NT2/D1 (cell line): ENCODE measurements around the gene KTN1.

Experiments
- SUZ12 ChIP-seq: IDR thresholded peaks from 2 replicates; pipeline ENCODE4 v1.6.1; 2011; ENCODE audit not compliant: insufficient read length, insufficient read depth; ENCODE audit errors: extremely low read depth
- YY1 ChIP-seq: IDR thresholded peaks from 2 replicates; pipeline ENCODE4 v1.6.1; 2011; ENCODE audit not compliant: insufficient read length, insufficient read depth
- ZNF274 ChIP-seq: IDR thresholded peaks from 2 replicates; pipeline ENCODE4 v1.6.1; 2011; ENCODE audit warnings: mild to moderate bottlenecking, low read depth, low read length

- TF ChIP-seq ZNF274: no peak
- no peak for TF ChIP-seq YY1
- TF ChIP-seq SUZ12: no peak
These were observed 122.5 kb downstream of the KTN1 start for GRCh38 chr14:55702511-55702910.
